Mucosa of gallbladder (tissue), 1 donor: ENCODE results near the gene TBX1. TPM values are rescaled to one million over a fixed set of nuclear protein-coding genes. Genes with fewer than 3 reads are reported as not detected.
"Not testable (repeated sequence)": the region's sequence is repeated elsewhere in the genome, so short reads cannot be mapped to it uniquely, and the experiment has no call there.

Experiments used
- DNase-seq: peaks from one replicate; pipeline ENCODE4 v3.0.0-alpha.2; 2020; ENCODE audit warnings: low spot score
- total RNA-seq: library from RNA; stranded (reverse); gene quantifications from one replicate; pipeline ENCODE4 v1.2.1, GENCODE V29; 2021
- donor health status: DM: no; HTN: no; CAD: no.

TBX1 gene
- total RNA-seq, 1 donor from 2014 or later: 3.9 TPM

GRCh38 chr22:19763458-19764298 lies 3.1 kb downstream of the TBX1 start:
- DNase-seq: no peak

GRCh38 chr22:19764299-19764593 lies 3.7 kb downstream of the TBX1 start:
- no peak for DNase-seq

GRCh38 chr22:19764636-19765476 lies 4.3 kb downstream of the TBX1 start:
- no peak for DNase-seq

DNA sequence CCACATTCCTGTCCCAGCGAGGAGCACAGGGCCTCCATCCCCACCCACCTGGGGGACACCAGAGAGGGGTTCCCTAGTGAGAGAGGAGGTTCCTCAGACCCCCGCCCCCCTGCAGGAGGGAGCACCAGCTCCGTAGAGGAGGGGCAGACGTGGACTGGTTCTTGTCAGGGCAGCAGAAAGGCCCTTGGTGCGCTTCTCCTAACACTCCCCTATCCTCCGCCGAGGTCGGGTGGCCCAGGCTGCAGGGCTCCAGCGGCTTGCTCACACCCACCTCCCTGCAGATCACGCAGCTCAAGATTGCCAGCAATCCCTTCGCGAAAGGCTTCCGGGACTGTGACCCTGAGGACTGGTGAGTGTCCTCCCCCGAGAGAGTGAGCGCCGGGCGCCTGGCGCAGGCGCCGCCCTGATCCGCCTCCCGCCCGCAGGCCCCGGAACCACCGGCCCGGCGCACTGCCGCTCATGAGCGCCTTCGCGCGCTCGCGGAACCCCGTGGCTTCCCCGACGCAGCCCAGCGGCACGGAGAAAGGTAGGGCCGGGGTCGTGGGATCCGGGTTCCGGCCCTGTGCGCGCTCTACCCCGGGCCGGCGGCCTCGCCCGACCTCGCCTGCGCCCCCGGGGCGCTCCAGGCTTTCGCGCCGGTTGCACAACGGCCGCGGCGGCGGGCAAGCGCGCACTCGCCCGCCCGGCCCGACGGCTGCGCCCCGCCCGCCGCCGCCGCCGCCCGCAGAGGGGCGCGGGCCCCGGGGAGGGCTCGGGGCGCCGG lies 5.1 kb downstream of the TBX1 start:
- no peak for DNase-seq

- DNase-seq: no peak
Measured at GRCh38 chr22:19766240-19766510, 5.6 kb downstream of the TBX1 start.

DNA sequence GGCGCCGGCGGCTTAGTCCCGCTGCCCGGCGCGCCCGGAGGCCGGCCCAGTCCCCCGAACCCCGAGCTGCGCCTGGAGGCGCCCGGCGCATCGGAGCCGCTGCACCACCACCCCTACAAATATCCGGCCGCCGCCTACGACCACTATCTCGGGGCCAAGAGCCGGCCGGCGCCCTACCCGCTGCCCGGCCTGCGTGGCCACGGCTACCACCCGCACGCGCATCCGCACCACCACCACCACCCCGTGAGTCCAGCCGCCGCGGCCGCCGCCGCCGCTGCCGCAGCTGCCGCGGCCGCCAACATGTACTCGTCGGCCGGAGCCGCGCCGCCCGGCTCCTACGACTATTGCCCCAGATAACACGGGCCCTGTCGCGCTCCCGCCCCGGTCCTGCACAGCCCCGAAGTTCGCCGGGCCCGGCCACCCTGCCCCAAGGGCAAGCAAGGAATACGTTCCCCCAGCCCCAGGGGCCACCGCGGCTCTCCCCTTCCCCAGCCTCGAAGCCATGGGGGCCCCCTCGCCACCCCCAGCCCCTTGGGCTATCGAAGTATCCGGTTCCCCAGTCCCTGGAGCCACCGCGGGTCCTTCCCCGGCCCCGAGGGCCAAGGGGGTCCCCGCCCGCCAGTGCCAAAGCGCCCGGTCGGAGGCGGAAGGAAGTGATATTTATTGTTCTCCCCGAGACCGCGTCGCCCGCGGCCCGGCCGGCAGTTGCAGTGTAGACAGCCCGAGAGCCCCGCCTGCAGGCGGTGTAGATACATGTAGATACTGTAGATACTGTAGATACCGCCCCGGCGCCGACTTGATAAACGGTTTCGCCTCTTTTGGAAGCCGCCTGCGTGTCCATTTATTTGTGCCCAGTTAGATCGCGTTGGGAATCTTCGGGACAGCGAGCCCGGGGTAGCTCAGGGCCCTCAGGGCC lies 6.2 kb downstream of the TBX1 start:
- DNase-seq: peak; percentile 39

DNA sequence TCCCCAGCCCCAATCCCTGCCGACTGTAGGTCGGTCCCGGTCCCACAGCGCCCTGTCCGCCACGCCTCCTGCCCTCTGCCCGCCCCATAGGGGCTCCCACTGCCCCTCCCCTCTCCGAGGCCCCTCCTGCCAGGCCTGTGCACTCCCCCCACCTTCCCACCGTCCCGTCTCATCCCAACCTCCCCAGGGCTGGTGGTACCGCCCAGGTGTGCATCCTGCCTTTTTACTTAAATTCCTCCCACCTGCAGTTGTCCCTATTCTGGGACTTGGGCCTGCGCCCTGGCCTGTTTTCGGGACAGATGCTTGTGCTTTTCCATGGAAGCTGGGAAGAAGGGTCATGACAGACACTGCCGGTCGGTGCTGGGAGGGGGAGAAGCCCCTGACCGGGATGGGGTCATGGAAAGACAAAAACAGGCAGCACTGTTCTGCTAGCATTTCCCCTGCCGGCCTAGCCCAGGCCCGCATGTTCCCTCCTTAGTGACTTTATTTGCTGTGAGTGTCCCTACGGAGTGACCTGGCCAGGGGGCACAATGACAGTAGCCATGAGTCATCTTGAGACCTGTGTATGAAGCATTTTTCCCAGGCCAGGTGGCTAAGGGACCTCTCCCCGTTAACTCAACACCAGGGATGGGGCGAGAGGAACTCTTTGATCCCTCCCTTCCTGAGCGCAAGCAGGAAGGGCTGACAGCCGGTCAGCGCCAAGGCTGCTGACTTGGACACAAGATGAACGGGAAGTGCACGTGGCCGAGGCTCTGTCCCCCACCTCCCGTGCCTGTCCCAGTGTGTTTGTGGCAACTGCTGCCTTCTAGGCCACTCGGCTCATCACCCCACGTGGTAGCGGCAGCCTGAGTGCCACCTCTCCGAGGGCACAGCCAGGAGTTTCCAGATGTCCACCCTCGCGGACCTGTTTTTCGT lies 7.1 kb downstream of the TBX1 start:
- DNase-seq: peak; percentile 21

- no peak for DNase-seq
Measured at GRCh38 chr22:19769393-19769715, 8.8 kb downstream of the TBX1 start.

DNA sequence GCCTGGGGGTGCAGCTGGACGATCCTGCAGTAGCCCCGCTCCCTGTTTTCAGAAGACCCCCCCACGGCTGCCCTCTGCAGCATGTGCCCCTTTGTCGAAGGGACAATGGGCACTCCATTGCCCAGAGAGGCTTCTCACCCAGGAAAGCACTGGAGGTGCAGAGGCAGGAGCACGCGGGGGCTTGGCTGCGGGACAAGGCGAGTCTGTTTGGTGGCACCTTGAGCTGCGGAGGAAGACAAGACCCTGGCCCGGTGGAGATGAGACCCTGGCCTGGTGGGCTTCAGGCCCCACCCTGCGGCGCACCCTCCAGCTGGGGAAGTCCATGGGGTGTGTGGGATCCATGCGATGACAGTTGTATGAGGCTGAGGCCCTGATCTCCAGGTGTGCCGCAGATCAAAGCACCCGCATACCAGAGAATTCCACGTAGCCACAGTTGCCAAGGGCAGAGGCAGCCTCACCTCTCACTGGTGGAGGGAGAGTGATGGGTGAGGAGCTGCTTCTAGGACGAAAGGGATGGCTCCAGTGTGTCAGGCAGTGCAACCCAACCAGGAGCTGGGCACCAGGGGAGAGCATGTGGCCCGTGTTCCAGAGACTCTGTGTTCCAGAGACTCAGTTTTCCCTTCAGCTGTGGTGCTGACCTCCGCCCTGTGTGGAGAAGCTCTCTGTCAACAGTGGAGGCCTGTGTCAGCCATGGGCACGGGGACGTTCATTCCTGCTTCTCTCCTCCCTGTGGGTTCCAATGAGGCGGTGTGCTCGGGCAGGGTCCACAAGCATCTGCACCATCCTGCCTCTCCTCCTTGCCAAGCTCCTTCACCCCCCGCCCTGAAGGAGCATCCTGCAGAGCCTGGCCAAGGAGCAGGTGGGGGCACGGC lies 10.0 kb downstream of the TBX1 start:
- no peak for DNase-seq

DNA sequence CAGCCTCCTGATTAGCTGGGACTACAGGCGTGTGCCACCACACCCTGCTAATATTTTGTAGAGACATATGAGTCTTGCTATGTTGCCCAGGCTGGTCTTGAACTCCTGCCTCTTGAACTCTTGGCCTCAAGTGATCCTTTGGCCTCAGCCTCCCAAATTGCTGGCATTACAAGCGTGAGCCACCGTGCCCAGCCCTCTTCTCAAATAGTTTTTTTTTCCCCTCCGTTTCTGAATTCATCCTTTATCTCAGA lies 11.8 kb downstream of the TBX1 start:
- no peak for DNase-seq

GRCh38 chr22:19772673-19773469 lies 12.3 kb downstream of the TBX1 start:
- no peak for DNase-seq

GRCh38 chr22:19773470-19774040 lies 13.0 kb downstream of the TBX1 start:
- no peak for DNase-seq

GRCh38 chr22:19774628-19775027 lies 14.1 kb downstream of the TBX1 start:
- DNase-seq: no peak

- DNase-seq: no peak
Measured at GRCh38 chr22:19775496-19776325, 15.1 kb downstream of the TBX1 start.

DNA sequence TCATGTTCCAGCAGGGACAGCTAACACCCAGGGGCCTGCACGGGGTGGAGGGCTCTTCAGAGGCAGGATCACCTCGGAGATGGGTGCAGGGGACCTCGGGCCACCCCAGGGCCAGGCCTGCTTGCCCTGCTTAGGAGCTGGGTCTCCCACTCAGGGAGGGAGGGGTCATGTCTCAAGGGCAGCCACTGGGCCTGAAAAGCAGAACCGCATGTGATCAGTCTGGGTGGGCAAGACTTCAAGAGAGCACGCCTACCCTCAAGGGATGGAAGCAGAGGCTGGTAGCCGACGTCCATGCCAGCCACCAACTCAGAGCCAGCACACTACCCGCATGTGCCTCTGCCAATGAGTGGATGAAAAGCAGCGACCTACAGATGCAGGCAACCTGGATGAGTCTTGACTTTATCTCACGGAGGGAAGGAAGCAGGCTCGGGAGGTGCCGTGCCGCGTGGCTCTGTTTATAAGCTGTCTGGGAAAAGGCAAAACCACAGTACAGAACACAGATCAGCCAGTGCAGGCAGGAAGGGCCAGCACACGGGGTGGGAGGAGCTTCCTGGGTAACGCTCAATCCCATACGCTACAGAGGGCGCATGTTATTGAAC lies 16.0 kb downstream of the TBX1 start:
- no peak for DNase-seq

DNA sequence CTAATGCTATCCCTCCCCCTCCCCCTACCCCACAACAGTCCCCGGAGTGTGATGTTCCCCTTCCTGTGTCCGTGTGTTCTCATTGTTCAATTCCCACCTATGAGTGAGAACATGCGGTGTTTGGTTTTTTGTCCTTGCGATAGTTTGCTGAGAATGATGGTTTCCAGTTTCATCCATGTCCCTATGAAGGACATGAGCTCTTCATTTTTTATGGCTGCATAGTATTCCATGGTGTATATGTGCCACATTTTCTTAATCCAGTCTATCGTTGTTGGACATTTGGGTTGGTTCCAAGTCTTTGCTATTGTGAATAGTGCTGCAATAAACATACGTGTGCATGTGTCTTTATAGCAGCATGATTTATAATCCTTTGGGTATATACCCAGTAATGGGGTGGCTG lies 16.6 kb downstream of the TBX1 start:
- not testable (repeated sequence) for DNase-seq

DNA sequence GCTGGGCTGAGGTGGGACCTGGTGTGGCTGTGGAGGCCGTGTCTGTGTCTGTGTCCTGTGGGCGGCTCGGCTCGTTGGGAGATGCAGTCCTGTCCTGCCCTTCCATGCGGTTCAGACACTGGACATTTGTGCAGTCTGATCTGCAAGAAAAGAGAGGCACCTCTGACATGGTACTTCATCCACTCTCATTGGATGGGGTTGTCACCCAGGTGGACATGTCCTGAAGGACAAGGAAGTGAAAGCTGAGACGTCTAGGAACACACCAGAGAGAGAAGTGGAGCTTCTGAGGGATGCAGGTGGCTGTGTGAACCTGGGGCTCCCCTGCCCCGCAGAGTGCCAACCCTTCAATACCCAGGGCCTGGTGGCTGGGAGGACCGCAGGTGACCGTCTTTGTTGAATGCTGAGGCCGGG lies 18.4 kb downstream of the TBX1 start:
- no peak for DNase-seq
